Right lobe of liver (tissue), 6 donors: ENCODE measurements around the gene PKD2. TPM values are rescaled to one million over a fixed set of nuclear protein-coding genes. Genes with fewer than 3 reads are reported as not detected.

Experiments
- ATAC-seq, 4 donors: fragments of 200-7000 bp; cut with Tn5 transposase; one replicate each; pipeline ENCODE4 v1.9.1; 2020; ENCODE audit warnings: mild to moderate bottlenecking in 4 of 4, moderate library complexity in 4 of 4
- DNase-seq, 3 donors: peaks; one replicate each; pipeline ENCODE4 v3.0.0-alpha.2; 2020
- H3K27ac ChIP-seq, 3 donors: fragments of 200-600 bp; one replicate each; pipeline ENCODE4 v1.8.0; 2022
- H3K27me3 ChIP-seq, 2 donors: fragments of 200-600 bp; one replicate each; pipeline ENCODE4 v1.8.0; 2022
- H3K36me3 ChIP-seq, 4 donors: fragments of 200-600 bp; sonication (generic) in 1 of 4; one replicate each; pipeline versions ENCODE4 v1.5.1 to v1.8.0; 2017 to 2022; ENCODE audit warnings: control low read depth in 1 of 4
- H3K4me1 ChIP-seq, 4 donors: fragments of 200-600 bp; sonication (generic) in 1 of 4; one replicate each; pipeline versions ENCODE4 v1.5.1 to v1.8.0; 2017 to 2022; ENCODE audit warnings: control low read depth in 1 of 4
- H3K4me3 ChIP-seq, 3 donors: fragments of 200-600 bp; one replicate each; pipeline ENCODE4 v1.8.0; 2022
- H3K9me3 ChIP-seq, 4 donors: fragments of 200-600 bp; sonication (generic) in 1 of 4; one replicate each; pipeline versions ENCODE4 v1.5.1 to v1.8.0; 2017 to 2022; ENCODE audit warnings: control low read depth in 1 of 4
- POLR2A ChIP-seq: fragments of 450-650 bp; IDR thresholded peaks from one replicate; pipeline ENCODE4 v1.6.1; 2017; ENCODE audit warnings: antibody characterized with exemption, mild to moderate bottlenecking
- WGBS: methylation state at CpG from one replicate; pipeline ENCODE4 v1.1.6; 2018; ENCODE audit warnings: low coverage, low lambda C conversion rate; ENCODE audit not compliant: insufficient coverage; ENCODE audit errors: missing lambda C conversion rate; 5-methylcytosine and 5-hydroxymethylcytosine counted together
- intact Hi-C, 2 donors: fragments of 100-400 bp; cut with DNase I; formaldehyde crosslinking; loops; one replicate each; pipeline versions ENCODE4 v1.11.2 to v1.14.1; 2022
- total RNA-seq, 6 experiments: library from RNA; depleted of rRNA in 2 of 6; stranded (reverse); fragments of >200 nt in 2 of 6; fragmentation: NEBNext Ultra II Directional in 3 of 6; extraction: Animal tissue kit (Norgen Biotek cat#: 25700) in 3 of 6; gene quantifications; one replicate each; pipeline versions ENCODE4 v1.1.0 to v1.2.4, GENCODE V29; 2016 to 2023
- TF ChIP-seq, protein P1 (sequence below), 4 donors: fragments of 200-600 bp in 3 of 4; fragments of 450-650 bp in 1 of 4; IDR thresholded peaks; one replicate each; pipeline versions ENCODE4 v1.5.1 to v1.8.0; 2016 to 2022; ENCODE audit warnings: antibody characterized with exemption in 4 of 4, mild to moderate bottlenecking in 2 of 4
- donor health status: DM: no; HTN: yes; CAD: no.
- donor health status: DM: no; HTN: no; CAD: no.
- donor health status: DM: no; HTN: no; CAD: no.
- donor health status: DM: no; HTN: yes; CAD: no.
- donor health status: DM: no; HTN: yes; CAD: no.

PKD2 gene
- total RNA-seq, 6 experiments from 2014 or later, result 5.5 to 9.0 (median 6.7) TPM

DNA sequence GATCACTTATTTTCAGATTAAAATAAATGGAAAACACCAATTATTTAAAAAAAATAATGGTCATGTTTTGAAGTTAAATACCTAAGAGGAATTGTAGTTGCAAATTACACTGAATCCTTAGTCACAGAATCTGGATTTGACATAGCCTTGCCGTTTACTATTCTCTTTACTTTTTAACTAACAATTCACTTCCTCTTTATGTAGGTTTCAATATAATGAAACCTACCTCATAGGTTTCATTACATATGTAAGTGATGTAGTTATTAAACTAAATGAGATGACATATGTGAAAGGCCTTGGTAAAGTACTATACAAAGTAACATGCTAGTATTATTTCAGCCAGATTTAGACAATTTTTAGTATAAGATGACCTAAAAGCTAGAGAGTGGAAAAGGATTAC, 25.4 kb upstream of the PKD2 start:
- Histone ChIP-seq H3K4me3 (no peak overlapping the region), H3K27me3 (no peaks in the 10 kb centered on the region), H3K4me1 (no peaks in the 10 kb centered on the region), H3K36me3 (no peaks in the 10 kb centered on the region), H3K27ac (no peak overlapping the region), H3K9me3 (no peaks in the 10 kb centered on the region)
- intact Hi-C loops, result no loop called here
- DNase-seq (no peak), ATAC-seq (no peak)
- 30% methylated on average over 1 of the region's 1 CpG for WGBS
- TF ChIP-seq POLR2A, result no peak
- TF ChIP-seq, protein P1, sequence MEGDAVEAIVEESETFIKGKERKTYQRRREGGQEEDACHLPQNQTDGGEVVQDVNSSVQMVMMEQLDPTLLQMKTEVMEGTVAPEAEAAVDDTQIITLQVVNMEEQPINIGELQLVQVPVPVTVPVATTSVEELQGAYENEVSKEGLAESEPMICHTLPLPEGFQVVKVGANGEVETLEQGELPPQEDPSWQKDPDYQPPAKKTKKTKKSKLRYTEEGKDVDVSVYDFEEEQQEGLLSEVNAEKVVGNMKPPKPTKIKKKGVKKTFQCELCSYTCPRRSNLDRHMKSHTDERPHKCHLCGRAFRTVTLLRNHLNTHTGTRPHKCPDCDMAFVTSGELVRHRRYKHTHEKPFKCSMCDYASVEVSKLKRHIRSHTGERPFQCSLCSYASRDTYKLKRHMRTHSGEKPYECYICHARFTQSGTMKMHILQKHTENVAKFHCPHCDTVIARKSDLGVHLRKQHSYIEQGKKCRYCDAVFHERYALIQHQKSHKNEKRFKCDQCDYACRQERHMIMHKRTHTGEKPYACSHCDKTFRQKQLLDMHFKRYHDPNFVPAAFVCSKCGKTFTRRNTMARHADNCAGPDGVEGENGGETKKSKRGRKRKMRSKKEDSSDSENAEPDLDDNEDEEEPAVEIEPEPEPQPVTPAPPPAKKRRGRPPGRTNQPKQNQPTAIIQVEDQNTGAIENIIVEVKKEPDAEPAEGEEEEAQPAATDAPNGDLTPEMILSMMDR (IDR thresholded peaks at IDR 0.05), result no peak

DNA sequence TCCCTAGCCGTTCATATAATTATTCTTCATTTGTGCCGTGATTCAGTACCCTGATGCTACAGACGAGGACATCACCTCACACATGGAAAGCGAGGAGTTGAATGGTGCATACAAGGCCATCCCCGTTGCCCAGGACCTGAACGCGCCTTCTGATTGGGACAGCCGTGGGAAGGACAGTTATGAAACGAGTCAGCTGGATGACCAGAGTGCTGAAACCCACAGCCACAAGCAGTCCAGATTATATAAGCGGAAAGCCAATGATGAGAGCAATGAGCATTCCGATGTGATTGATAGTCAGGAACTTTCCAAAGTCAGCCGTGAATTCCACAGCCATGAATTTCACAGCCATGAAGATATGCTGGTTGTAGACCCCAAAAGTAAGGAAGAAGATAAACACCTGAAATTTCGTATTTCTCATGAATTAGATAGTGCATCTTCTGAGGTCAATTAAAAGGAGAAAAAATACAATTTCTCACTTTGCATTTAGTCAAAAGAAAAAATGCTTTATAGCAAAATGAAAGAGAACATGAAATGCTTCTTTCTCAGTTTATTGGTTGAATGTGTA, 24.9 kb upstream of the PKD2 start:
- ATAC-seq (no peak), DNase-seq (no peak)
- TF ChIP-seq POLR2A, result no peak
- TF ChIP-seq, protein P1 (IDR thresholded peaks at IDR 0.05), result no peak
- no peak overlapping the region for H3K27ac ChIP-seq
- 72% methylated on average over 13 of the region's 13 CpGs for WGBS
- no peak overlapping the region for H3K4me3 ChIP-seq
- no peaks in the 10 kb centered on the region for H3K9me3 ChIP-seq
- intact Hi-C loops, result no loop called here
- H3K4me1 ChIP-seq, result no peaks in the 10 kb centered on the region
- no peaks in the 10 kb centered on the region for H3K27me3 ChIP-seq
- H3K36me3 ChIP-seq, result no peaks in the 10 kb centered on the region

GRCh38 chr4:87983996-87984395, 23.4 kb upstream of the PKD2 start:
- H3K27me3 ChIP-seq, result no peaks in the 10 kb centered on the region
- intact Hi-C loops, result no loop called here
- ATAC-seq (no peak), DNase-seq (no peak)
- TF ChIP-seq POLR2A, result no peak
- TF ChIP-seq, protein P1 (IDR thresholded peaks at IDR 0.05), result no peak
- no peak overlapping the region for H3K27ac ChIP-seq
- no peaks in the 10 kb centered on the region for H3K4me1 ChIP-seq
- H3K4me3 ChIP-seq, result no peak overlapping the region
- WGBS, result 84% methylated on average over 2 of the region's 2 CpGs
- no peaks in the 10 kb centered on the region for H3K9me3 ChIP-seq
- no peaks in the 10 kb centered on the region for H3K36me3 ChIP-seq

- DNase-seq, result peak; percentile 78 to 84 (median 84)
- Histone ChIP-seq H3K27ac (no peak overlapping the region), H3K9me3 (no peaks in the 10 kb centered on the region), H3K27me3 (no peaks in the 10 kb centered on the region), H3K36me3 (no peaks in the 10 kb centered on the region), H3K4me3 (no peak overlapping the region), H3K4me1 (no peaks in the 10 kb centered on the region)
- TF ChIP-seq POLR2A, result no peak
- TF ChIP-seq, protein P1 (IDR thresholded peaks at IDR 0.05), result peak; percentile 62 to 84 (median 70)
- intact Hi-C loops, result no loop called here
- 0% methylated on average over 1 of the region's 1 CpG for WGBS
- ATAC-seq, result peak; percentile 100
Observed at GRCh38 chr4:87985097-87985886, 22.1 kb upstream of the PKD2 start.
